ENCODE data around the gene TASOR.

GRCh38 chr3:56691165-56692000 is 8.3 kb upstream of the TASOR start:
- no peak for TF ChIP-seq EP300 (IDR thresholded peaks at IDR 0.05)
- TF ChIP-seq POLR2AphosphoS5 (IDR thresholded peaks at IDR 0.05) = no peak
- TF ChIP-seq CTCF (IDR thresholded peaks at IDR 0.05) = no peak

All from sigmoid colon (tissue), 4 donors.